Thyroid gland (tissue), 4 donors: Measurements from ENCODE around the gene AK1. TPM values are rescaled to one million over a fixed set of nuclear protein-coding genes. Genes with fewer than 3 reads are reported as not detected.

Source experiments
- DNase-seq, 2 donors: peaks; one replicate each; pipeline ENCODE4 v3.0.0-alpha.2; 2019
- H3K27ac ChIP-seq, 3 donors: fragments of 200-600 bp; sonication (generic); 1 replicate in 2 of 3; 2 replicates in 1 of 3; pipeline ENCODE4 v1.5.1; 2016 to 2019; ENCODE audit warnings: mild to moderate bottlenecking in 1 of 3, moderate library complexity in 1 of 3
- H3K27me3 ChIP-seq: fragments of 200-600 bp; sonication (generic); one replicate; pipeline ENCODE4 v1.5.1; 2019
- H3K36me3 ChIP-seq, 2 donors: fragments of 200-600 bp; sonication (generic); one replicate each; pipeline ENCODE4 v1.5.1; 2016 to 2019
- H3K4me1 ChIP-seq, 2 donors: fragments of 200-600 bp; sonication (generic); one replicate each; pipeline ENCODE4 v1.5.1; 2017 to 2019
- H3K4me3 ChIP-seq, 3 donors: fragments of 200-600 bp; sonication (generic); replicated peaks in 1 of 3; 1 replicate in 2 of 3; 2 replicates in 1 of 3; pipeline ENCODE4 v1.5.1; 2016; ENCODE audit warnings: mild to moderate bottlenecking in 1 of 3
- H3K9me3 ChIP-seq: fragments of 200-600 bp; sonication (generic); one replicate; pipeline ENCODE4 v1.5.1; 2017
- CTCF ChIP-seq, 6 experiments: fragments of 200-600 bp in 3 of 6; fragments of 450-650 bp in 3 of 6; sonication (generic) in 3 of 6; IDR thresholded peaks; one replicate each; pipeline ENCODE4 v1.5.1; 2016 to 2019; ENCODE audit warnings: antibody characterized with exemption in 6 of 6, mild to moderate bottlenecking in 2 of 6, inconsistent platforms in 1 of 6, moderate library complexity in 1 of 6
- POLR2A ChIP-seq, 2 donors: fragments of 450-650 bp; IDR thresholded peaks; one replicate each; pipeline ENCODE4 v1.6.1; 2017; ENCODE audit warnings: antibody characterized with exemption in 2 of 2, mild to moderate bottlenecking in 2 of 2, moderate library complexity in 1 of 2
- WGBS, 2 donors: methylation state at CpG; one replicate each; pipeline ENCODE4 v1.1.5; 2017; 5-methylcytosine and 5-hydroxymethylcytosine counted together
- intact Hi-C: fragments of 100-400 bp; cut with DNase I; formaldehyde crosslinking; loops from one replicate; pipeline ENCODE4 v1.15.1; 2023
- total RNA-seq, 4 donors: library from RNA; depleted of rRNA; stranded (reverse); fragments of >200 nt; gene quantifications; one replicate each; pipeline ENCODE4 v1.2.3, GENCODE V29; 2016

The AK1 gene
- total RNA-seq, 4 donors from 2014 or later: 56.3 to 98.9 (median 86.3) TPM

DNA sequence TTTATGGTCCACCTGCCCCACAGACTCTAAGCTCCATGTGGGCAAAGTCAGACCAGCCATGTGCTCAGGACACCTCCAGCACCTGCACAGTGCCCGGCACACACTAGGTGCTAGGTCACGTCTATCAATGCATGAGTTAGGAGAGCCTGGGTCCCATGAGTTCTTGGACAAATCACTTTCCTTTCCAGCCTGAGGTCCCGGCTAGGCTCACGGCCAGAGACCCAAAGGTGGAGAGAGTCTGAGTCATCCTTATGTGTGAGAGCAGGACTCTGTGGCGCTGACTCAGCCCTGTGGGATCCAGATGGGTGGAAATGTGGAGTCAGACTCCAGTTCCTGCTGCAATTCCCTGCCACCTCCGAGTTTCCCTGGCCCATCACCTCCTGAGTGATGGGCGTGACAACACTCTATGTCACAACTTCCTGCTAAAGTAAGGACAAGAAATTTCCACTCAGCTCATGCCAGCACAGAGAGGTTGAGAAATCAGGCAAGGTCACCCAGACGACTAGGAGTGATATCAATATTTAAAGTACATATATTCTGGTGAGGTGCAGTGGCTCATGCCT, 41.9 kb upstream of the AK1 start:
- H3K4me1 ChIP-seq: peaks cover 22 to 46% of the 10 kb centered on the region in 2 donors
- TF ChIP-seq CTCF (IDR thresholded peaks at IDR 0.05): no peak
- TF ChIP-seq POLR2A (IDR thresholded peaks at IDR 0.05): no peak
- peak overlapping the region in 2 of 3 donors; percentile 50 to 54 for H3K27ac ChIP-seq
- 45 to 48% methylated on average over 8 of the region's 8 CpGs for WGBS, 2 donors
- peak; percentile 70 for DNase-seq
- H3K27me3 ChIP-seq: no peaks in the 10 kb centered on the region
- intact Hi-C loops: loop anchor here (5.0 kb wide), 1 partner anchor 182 kb away; the partner anchor contains the start of gene TOR2A
- no peak overlapping the region for H3K4me3 ChIP-seq
- H3K9me3 ChIP-seq: no peaks in the 10 kb centered on the region
- no peaks in the 10 kb centered on the region for H3K36me3 ChIP-seq

- intact Hi-C loops: loop anchor here (5.0 kb wide), 1 partner anchor 181 kb away; the partner anchor contains the start of gene TOR2A
- Histone ChIP-seq H3K36me3 (no peaks in the 10 kb centered on the region), H3K4me3 (no peak overlapping the region), H3K27ac (peak overlapping the region in 2 of 3 donors; percentile 50 to 54), H3K4me1 (peaks cover 22 to 46% of the 10 kb centered on the region in 2 donors), H3K9me3 (no peaks in the 10 kb centered on the region), H3K27me3 (no peaks in the 10 kb centered on the region)
- TF ChIP-seq CTCF (IDR thresholded peaks at IDR 0.05): no peak
- TF ChIP-seq POLR2A (IDR thresholded peaks at IDR 0.05): no peak
- WGBS, 2 donors: 92 to 93% methylated on average over 6 to 8 of the region's 8 CpGs
- DNase-seq: no peak
Observed at GRCh38 chr9:127918183-127919107, 41.0 kb upstream of the AK1 start.

DNA sequence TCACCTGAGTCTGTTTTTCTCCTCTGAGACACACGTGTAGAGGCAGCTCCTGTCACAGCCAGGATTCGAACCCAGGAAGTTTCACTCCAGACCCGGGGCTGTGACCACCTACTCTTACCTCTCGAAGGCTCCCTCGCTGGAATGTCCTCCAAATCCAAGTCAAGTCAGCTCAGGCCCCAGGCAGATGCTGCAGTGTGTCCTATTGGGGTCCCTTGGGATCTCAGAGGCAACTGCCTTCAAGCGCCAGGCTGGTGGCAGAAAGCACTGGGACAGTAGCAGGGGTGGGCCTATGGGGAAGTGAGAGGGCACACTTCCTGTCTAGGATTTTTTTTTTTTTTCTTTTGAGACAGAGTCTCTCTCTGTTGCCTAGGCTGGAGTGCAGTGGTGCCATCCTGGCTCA, 40.1 kb upstream of the AK1 start:
- no peak for DNase-seq
- Histone ChIP-seq H3K27ac (peak overlapping the region in 1 of 3 donors; percentile 24), H3K9me3 (no peaks in the 10 kb centered on the region), H3K27me3 (no peaks in the 10 kb centered on the region), H3K4me1 (peaks cover 22 to 50% of the 10 kb centered on the region in 2 donors), H3K4me3 (no peak overlapping the region), H3K36me3 (no peaks in the 10 kb centered on the region)
- 77 to 85% methylated on average over 6 of the region's 6 CpGs for WGBS, 2 donors
- no peak for TF ChIP-seq POLR2A (IDR thresholded peaks at IDR 0.05)
- intact Hi-C loops: loop anchor here (5.0 kb wide), 1 partner anchor 180 kb away; the partner anchor contains the start of gene TOR2A

GRCh38 chr9:127916720-127917581, 39.5 kb upstream of the AK1 start, which contains the start of gene ST6GALNAC4:
Gene ST6GALNAC4, minus strand, starts transcription at chr9:127917041. Its CDS starts 622 bp downstream, at chr9:127916419.
- Histone ChIP-seq H3K9me3 (no peaks in the 10 kb centered on the region), H3K27me3 (no peaks in the 10 kb centered on the region), H3K4me3 (peak within 1 kb of the TSS; percentile 12 to 61 (median 57)), H3K36me3 (no peaks in the 10 kb centered on the region), H3K27ac (peak within 1 kb of the TSS in 2 of 3 donors; percentile 24 to 46), H3K4me1 (peaks cover 21 to 56% of the 10 kb centered on the region in 2 donors)
- no peak for TF ChIP-seq CTCF (IDR thresholded peaks at IDR 0.05)
- peak in 1 of 2 donors; percentile 44 for TF ChIP-seq POLR2A (IDR thresholded peaks at IDR 0.05)
- 9 to 25% methylated on average over 9 to 24 of the region's 71 CpGs for WGBS, 2 donors
- peak; percentile 94 for DNase-seq
- intact Hi-C loops: loop anchor here (5.0 kb wide), 1 partner anchor 180 kb away; the partner anchor contains the start of gene TOR2A
